ENCODE results near the gene TEX9.
A peak's percentile ranks its signal among the peaks of the same experiment; 100 is the strongest.
"Not testable (repeated sequence)": the region's sequence is repeated elsewhere in the genome, so short reads cannot be mapped to it uniquely, and the experiment has no call there.

TEX9 gene

GRCh38 chr15:56367156-56367555 lies 1.9 kb downstream of the TEX9 start:
- DNase-seq, result peak; percentile 24

DNA sequence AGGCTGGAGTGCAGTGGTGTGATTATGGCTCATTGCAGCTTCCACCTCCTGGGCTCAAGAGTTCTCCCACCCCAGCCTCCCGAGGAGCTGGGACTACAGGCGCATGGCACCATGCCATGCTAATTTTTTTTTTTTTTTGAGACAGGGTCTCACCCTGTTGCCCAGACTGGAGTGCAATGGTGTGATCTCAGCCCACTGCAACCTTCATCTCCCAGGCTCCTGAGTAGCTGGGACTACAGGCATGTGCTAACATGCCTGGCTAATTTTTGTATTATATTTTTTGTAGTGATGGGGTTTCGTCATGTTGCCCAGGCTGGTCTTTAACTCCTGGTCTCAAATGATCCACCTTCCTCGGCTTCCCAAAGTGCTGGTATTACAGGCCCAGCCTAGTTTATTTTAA lies 4.0 kb downstream of the TEX9 start:
- no peak for DNase-seq

- peak; percentile 20 for DNase-seq
These were observed 6.4 kb downstream of the TEX9 start for GRCh38 chr15:56371495-56372147.

DNA sequence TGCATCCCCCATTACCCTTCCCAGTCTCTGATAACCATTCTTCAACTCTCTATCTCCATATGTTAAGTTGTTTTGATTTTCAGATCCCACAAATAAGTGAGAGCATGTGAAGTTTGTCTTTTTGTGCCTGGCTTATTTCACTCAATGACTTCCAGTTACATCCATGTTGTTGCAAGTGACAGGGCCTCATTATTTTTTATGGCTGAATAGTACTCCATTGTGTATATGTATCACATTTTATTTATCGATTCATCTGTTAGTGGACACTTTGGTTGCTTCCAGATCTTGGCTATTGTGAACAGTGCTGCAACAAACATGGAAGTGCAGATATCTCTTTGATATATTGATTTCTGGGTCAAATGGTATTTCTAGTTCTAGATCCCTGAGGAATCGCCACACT lies 9.5 kb downstream of the TEX9 start:
- DNase-seq, result not testable (repeated sequence)

- not testable (repeated sequence) for DNase-seq
These were observed 12.6 kb downstream of the TEX9 start for GRCh38 chr15:56377822-56378221.

DNA sequence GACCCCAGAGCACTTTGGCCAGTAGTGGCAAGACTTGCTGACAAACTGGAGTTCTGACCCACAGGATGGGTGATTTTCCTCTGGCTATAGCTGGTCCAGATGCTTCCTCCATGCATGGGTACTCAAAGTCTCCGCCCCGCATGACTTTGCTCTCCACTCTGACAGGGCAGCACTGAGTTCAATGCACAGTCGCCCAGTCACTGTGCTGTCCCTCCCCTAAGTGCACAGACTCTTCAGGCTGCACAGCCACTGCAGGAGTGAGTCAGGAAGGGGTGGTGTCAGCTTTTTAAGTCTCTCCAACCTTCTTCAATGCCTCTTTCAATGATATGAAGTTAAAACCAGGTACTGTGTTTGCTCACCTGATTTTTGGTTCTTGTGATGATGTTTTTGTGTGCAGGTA lies 17.8 kb downstream of the TEX9 start:
- DNase-seq, result peak; percentile 14

DNA sequence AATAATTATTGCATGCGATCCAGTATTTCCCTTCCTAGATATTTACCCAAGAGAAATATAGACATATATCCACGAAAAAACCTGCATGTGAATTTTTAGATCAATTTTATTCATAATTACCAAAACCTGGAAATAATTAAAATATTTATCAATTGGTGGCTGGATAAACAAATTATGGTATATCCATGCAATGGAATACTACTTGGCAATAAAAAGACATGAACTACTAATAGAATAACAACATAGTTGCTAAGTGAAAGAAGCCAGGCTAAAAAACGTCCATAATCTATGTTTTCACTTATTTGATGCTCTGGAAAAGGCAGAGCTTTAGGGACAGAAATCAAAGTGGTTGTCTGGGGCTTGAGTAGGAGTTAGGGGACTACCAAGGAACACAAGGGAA lies 20.7 kb downstream of the TEX9 start:
- no peak for DNase-seq

DNA sequence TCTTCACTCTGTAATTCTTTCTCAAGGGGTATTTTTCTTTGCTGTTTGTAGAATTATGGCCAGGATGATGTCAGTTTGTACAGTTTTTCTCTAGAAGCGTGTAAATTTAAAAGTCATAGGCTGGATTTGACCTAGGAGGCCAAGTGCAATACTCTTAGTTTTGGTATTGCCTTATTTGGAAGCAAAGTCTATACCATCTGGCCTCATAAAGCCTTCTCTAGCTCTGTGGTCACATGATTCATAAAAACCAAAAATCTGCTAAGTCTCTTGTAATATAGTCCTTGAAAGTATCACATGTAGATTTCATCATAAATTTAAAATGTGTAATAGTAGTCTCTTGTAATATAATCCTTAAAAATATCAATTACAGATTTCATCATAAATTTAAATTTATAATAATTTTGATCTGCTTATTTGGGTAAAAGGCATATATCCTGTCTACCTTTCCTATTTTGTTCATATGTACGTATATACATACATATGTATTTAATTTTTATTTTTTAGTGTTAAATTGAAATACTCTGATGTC lies 25.6 kb downstream of the TEX9 start:
- peak; percentile 38 for DNase-seq

DNA sequence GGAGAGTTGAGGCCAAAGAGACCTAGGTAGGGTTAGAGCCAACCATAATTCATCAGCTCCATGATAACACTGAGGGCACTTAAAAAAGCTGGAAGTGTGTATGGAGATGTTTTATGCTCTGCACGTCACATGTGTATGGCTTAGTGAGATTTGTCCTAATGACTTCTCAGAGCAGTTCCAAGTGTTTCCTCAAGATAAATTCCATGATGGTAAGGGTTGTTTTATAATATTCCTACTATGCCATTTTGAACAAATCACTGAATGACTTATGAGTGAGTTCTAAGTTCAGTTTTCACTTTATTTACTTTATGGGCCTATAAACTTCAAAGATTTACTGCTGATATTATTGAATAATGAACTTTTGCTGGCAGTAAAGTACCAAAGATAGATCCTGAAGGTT lies 28.1 kb downstream of the TEX9 start:
- no peak for DNase-seq

- no peak for DNase-seq
These were observed 29.7 kb downstream of the TEX9 start for GRCh38 chr15:56394909-56395308.

DNA sequence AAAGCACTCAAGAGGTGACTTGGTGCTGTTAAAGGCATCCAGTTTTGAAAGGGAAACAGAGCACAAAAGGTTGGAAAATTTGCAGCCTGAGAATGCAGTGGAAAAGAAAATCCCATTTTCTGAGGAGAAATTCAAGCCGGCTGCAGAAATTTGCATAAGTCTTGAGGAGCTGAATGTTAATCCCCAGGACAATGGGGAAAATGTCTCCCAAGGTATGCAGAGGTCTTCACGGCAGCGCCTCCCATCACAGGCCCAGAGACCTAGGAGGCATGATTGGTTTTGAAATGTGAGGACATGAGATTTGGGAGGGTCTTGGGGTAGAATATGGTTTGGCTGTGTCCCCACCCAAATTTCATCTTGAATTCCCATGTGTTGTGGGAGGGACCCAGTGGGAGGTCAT lies 32.1 kb downstream of the TEX9 start:
- DNase-seq, result not testable (repeated sequence)

DNA sequence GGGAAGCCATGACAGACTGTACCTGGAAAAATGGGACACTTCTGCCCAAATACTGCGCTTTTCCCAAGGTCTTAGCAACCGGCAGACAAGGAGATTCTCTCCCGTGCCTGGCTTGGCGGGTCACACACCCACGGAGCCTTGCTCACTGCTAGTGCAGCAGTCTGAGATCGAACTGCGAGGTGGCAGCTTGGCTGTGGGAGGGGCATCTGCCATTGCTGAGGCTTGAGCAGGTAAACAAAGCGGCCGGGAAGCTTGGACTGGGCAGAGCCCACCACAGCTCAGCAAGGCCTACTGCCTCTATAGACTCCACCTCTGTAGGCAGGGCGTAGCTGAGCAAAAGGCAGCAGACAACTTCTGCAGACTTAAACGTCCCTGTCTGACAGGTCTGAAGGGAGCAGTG lies 34.0 kb downstream of the TEX9 start:
- not testable (repeated sequence) for DNase-seq

DNA sequence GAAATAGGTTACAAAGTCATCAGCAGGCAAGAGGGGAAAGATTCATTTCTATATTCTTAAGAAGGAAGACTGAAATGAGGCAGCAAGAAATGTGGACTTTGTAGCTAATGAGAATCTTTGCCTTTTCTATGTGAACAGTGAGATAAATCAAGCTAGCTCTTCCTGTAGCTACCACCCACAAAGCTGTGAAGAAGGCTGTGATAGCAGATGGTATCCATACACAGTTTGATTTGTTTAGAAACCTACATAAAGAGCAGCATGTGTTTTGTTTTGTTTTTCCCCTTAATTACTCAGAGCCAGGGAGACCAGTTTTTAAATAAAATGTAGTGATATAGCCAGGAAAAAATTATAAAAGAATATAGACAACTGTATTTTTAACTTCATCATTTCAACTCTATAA lies 45.5 kb downstream of the TEX9 start:
- DNase-seq, result peak; percentile 8

DNA sequence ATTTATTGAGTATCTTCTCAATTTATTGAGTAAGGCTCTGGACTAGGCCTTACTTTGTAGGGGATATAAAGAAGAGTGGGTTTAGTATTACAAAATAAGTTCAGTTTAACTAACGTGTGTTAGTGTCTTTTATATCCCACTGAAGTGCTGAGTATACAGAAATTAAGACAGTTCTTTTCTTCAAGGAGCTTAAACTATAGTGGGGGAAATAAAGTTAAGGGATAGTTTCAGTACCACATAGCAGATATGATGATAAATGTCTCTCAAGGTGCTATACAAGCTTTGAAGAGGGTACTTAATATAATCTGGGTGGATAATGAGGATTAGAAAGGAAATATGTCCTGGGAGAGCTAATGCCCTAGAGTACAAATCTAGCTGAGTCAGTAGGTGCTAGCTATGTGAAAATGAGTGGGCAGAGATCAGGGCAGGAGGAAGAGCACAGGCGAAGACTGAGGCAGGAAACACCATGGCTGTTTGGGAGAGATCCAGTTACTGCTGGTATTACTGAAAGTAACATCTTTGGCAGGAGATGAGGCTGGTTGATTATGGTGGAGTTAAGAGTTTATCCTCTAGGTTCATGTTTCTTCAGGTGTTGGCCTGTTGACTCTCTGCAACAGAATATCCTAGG lies 46.0 kb downstream of the TEX9 start:
- DNase-seq, result no peak

DNA sequence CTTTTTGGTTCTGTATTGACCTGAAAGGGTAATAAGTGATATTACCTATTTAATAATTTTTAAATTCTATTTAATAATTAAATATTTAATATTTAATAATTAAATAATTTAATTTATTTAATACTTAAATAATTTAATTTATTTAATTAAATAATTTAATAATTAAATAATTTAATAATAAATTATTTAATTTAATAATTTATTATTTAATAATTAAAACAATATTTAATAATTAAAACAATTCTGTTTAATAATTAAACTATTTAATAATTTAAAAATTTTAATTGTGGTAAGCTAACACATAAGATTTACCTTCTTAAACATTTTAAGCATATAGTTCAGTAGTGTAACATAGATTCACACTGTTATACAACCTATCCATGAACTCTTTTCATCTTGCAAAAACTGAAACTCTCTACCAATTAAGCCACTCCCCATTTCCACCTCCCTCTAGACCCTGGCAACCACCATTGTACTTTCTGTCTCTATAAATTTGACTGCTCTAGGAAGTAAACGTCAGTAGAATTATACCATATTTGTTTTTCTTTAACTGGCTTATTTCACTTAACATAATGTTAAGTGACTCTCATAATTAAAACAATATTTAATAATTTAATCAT lies 48.0 kb downstream of the TEX9 start:
- not testable (repeated sequence) for DNase-seq

DNA sequence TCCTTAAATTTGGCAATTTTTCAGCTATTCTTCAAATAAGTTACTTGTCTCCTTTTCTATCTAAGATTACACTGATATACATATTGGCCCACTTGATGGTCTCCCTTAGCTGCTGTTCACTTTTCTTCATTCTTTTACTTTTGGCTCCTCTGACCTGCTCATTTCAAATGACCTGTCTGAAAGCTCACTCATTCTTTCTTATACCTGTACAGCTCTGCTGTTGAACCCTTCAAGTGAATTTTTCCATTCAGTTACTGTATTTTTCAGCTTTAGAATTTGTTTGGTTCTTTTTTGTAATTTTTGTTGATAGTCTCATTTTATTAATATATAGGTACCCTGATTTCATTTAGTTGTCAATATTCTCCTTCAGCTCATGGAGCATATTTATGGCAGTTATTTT lies 60.0 kb downstream of the TEX9 start:
- no peak for DNase-seq

DNA sequence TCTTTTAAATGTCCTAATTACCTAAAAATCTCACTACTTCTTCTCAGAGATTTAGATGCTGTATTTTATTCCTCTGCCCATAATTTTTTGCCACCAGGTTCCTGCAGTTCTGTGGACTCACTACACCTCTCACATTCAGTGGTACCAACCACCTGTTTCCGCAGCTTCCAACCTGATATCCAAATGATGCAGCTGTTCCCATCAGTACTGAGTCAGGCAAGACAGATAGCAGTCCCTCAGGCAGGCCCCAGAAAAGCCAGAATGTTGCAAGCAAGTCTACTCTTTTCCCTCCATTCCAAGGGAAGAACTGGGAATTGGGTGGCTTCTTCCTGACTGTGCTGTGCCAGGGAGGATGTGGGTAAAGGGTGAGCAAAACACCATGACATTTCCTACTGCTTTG lies 60.8 kb downstream of the TEX9 start:
- DNase-seq, result no peak

- DNase-seq, result peak; percentile 77
These were observed 63.7 kb downstream of the TEX9 start for GRCh38 chr15:56428821-56429458.

DNA sequence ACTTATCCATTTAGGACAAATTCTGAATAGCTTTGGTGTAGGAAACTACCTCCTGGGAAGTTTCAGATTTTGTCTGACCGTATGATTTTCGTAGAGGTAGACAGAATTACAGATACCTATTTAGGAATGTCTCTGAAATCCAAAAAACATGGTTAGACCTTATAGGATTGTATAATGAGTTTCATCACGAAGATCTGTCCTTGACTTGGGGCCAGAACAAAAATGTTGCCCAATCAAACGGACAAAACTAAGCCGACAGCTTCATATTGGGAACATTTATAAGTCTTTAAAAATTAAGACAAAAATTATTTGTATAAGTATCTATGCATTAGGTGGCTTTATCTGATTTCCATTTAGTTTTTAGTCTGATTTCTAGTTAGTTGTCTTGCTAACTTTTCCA lies 67.1 kb downstream of the TEX9 start:
- DNase-seq, result no peak

DNA sequence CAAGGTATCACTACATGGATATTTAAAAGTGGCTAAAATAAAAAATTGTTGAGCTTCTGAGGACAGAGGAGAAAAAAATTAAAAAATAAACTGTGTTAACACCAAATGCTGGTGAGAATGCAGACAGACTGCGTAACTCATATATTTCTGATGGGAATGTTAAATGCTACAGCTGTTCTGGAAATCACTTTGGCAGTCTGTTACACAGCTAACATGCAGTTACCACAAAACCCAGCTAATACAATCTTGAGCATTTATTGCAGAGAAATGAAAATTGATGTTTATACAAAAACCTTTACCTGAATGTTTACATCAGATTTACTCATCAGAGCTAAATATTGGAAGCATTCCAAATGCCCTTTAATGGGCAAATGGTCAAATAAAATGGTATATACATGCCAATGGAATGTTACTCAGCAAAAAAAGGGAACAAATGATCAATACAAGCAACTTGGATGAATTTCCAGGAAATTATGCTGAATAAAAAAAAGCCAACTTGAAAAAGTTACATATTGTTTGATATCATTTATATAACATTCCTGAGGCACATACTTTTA lies 75.1 kb downstream of the TEX9 start:
- no peak for DNase-seq

DNA sequence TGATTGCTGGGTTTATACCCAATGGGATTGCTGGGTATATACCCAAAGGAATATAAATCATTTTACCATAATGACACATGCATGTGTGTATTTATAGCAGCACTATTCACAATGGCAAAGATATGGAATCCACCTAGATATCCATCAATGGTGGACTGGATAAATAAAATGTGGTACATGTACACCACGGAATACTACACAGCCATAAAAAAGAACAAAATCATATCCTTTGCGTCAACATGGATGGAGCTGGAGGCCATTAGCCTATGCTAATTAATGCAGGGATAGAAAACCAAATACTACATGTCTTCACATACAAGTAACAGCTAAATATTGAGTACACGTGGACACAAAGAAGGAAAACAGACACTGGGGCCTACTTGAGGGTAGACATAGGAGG lies 77.1 kb downstream of the TEX9 start:
- DNase-seq, result no peak

DNA sequence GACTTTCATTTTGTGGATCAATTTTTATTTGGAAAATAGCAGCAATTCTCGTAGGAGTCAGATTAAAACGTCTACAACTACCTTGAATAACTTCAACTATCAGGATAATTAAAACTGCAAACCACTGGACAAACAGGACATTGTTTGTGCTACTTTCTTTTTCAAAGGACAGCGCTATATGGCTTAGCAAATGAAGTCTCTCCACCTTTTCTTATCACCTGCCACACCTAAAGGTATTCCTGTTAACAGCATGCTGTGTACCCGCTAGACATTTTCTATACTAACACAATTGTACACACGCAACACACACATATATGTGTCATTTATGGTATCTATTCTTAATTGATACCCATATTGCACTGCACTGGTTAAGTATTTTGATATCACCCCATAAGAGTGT lies 80.5 kb downstream of the TEX9 start:
- DNase-seq, result no peak

DNA sequence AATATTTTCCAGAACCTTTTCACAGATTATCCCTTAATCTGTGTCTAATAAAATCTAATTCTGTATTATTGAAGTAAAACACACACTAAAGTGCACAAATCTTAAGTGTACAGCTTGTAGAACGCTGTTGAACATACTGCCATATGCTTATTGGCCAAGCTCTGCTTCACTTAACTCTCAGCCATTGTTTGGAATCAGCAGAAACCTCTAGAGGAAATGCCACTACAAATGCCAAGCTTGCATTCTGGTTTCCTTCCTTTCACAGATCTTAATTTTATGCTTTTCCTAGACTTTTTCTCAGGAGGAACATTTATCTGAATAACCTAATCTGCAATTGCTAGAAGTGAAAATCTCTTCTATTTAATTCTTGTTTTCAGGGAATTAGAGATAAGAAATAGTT lies 89.6 kb downstream of the TEX9 start:
- DNase-seq, result no peak

- DNase-seq, result no peak
These were observed 91.0 kb downstream of the TEX9 start for GRCh38 chr15:56456229-56456628.

All from OCI-M1 (cell line).